Tibial artery (tissue), 4 donors: ENCODE data around the gene GATAD2B.

Source experiments
- DNase-seq, 2 donors: peaks; one replicate each; pipeline ENCODE4 v3.0.0-alpha.2; 2019
- H3K27ac ChIP-seq, 2 donors: fragments of 200-600 bp; sonication (generic) in 1 of 2; 1 replicate in 1 of 2; 2 replicates in 1 of 2; pipeline ENCODE4 v1.5.1; 2018 to 2019; ENCODE audit warnings: mild to moderate bottlenecking in 1 of 2
- H3K27me3 ChIP-seq, 2 donors: fragments of 200-600 bp; sonication (generic) in 1 of 2; one replicate each; pipeline versions ENCODE4 v1.5.1 to v1.6.0; 2016 to 2019
- H3K36me3 ChIP-seq, 3 donors: fragments of 200-600 bp; sonication (generic) in 2 of 3; one replicate each; pipeline ENCODE4 v1.5.1; 2016 to 2019; ENCODE audit warnings: mild to moderate bottlenecking in 2 of 3
- H3K4me1 ChIP-seq, 4 donors: fragments of 200-600 bp; sonication (generic) in 2 of 4; 1 replicate in 3 of 4; 2 replicates in 1 of 4; pipeline ENCODE4 v1.5.1; 2016 to 2019
- H3K4me3 ChIP-seq, 2 donors: fragments of 200-600 bp; sonication (generic) in 1 of 2; 1 replicate in 1 of 2; 2 replicates in 1 of 2; pipeline ENCODE4 v1.5.1; 2018 to 2019; ENCODE audit warnings: mild to moderate bottlenecking in 2 of 2
- H3K9me3 ChIP-seq, 3 donors: fragments of 200-600 bp; sonication (generic) in 1 of 3; one replicate each; pipeline ENCODE4 v1.5.1; 2016 to 2019
- intact Hi-C: fragments of 100-400 bp; cut with DNase I; formaldehyde crosslinking; loops from one replicate; pipeline ENCODE4 v1.15.0; 2023; ENCODE audit warnings: low total_unique reads
- TF ChIP-seq, protein P1 (sequence below), 2 experiments: fragments of 200-600 bp in 1 of 2; fragments of 450-650 bp in 1 of 2; IDR thresholded peaks; one replicate each; pipeline ENCODE4 v1.5.1; 2017 to 2019; ENCODE audit warnings: antibody characterized with exemption in 2 of 2, mild to moderate bottlenecking in 1 of 2, moderate library complexity in 1 of 2

GATAD2B gene

DNA sequence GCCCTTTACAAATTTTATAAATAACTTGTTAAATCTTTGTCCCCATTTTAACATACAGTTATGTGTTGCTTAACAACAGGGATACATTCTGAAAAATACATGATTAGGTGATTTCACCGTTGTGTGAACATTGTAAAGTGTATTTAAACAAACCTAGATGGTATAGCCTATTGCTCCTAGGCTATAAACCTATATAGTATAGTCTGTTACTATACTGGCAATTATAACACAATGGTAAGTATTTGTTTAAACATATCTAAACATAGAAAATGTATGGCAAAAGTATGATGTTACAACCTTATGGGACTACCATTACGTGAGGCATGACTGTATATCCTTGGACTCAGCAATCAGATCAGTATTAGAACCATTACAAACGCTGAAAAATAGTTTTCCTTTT lies 36.6 kb downstream of the GATAD2B start:
- H3K4me1 ChIP-seq = peaks cover 0 to 41% (median 14%) of the 10 kb centered on the region in 4 donors
- intact Hi-C loops = no loop called here

DNA sequence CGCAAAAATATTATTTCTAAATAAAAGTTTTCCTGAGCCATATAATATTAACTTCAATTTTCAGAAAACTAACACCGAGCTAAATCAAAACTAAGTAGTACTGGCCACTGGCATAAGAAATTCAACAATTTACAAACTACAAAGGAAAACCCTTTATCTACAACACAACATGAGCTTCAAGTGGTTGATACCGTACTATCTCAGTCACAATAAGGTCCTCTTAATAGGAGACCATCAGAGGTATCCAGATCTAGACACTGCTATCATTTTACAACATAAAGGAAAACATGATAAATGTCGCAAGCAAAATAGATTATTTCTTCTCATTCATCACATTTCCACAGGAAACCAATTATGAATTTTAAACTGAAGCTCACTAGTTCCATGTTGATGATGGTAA lies 39.5 kb downstream of the GATAD2B start:
- no peaks in the 10 kb centered on the region for H3K36me3 ChIP-seq
- no peak for DNase-seq
- intact Hi-C loops = no loop called here
- H3K4me3 ChIP-seq = no peak overlapping the region
- H3K4me1 ChIP-seq = peaks cover 0 to 45% (median 22%) of the 10 kb centered on the region in 4 donors
- no peak overlapping the region for H3K27ac ChIP-seq
- no peaks in the 10 kb centered on the region for H3K27me3 ChIP-seq
- TF ChIP-seq, protein P1, sequence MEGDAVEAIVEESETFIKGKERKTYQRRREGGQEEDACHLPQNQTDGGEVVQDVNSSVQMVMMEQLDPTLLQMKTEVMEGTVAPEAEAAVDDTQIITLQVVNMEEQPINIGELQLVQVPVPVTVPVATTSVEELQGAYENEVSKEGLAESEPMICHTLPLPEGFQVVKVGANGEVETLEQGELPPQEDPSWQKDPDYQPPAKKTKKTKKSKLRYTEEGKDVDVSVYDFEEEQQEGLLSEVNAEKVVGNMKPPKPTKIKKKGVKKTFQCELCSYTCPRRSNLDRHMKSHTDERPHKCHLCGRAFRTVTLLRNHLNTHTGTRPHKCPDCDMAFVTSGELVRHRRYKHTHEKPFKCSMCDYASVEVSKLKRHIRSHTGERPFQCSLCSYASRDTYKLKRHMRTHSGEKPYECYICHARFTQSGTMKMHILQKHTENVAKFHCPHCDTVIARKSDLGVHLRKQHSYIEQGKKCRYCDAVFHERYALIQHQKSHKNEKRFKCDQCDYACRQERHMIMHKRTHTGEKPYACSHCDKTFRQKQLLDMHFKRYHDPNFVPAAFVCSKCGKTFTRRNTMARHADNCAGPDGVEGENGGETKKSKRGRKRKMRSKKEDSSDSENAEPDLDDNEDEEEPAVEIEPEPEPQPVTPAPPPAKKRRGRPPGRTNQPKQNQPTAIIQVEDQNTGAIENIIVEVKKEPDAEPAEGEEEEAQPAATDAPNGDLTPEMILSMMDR (IDR thresholded peaks at IDR 0.05) = no peak
- H3K9me3 ChIP-seq = no peaks in the 10 kb centered on the region

More for the DNA sequence above, 36.6 kb downstream of the GATAD2B start:
- Histone ChIP-seq H3K36me3 (peaks cover 0 to 5% (median 0%) of the 10 kb centered on the region in 3 donors), H3K4me3 (no peak overlapping the region), H3K9me3 (no peaks in the 10 kb centered on the region), H3K27me3 (no peaks in the 10 kb centered on the region), H3K27ac (no peak overlapping the region)
- DNase-seq = no peak
- TF ChIP-seq, protein P1 (IDR thresholded peaks at IDR 0.05) = no peak

DNA sequence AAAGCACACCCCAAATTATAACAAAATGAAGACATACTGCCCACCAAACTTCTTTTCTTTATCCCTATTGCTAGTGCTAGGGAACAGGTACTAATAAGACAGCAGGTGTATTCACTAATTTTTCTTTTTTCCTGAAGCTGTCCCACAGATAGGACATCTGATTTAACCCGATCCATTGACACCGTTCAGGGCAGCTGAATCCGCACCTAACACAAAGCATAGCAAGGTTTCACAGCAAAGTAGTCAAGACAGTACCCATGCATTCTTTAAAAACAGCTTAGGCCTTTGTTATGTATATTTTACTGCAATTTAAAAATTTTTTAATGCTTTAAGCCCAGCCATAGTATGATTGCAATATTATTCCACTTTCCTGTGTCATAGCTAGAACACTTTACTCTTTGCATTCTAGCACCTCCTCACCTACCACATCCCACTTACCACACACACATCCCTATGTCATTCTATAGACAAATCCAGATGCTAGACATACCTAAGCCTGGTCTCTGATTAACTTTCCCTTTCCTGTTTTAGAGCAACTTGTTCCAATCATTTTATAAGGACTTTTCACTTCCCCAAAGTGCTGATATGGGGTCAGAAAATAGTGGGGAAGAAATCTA lies 40.4 kb downstream of the GATAD2B start:
- no peaks in the 10 kb centered on the region for H3K27me3 ChIP-seq
- TF ChIP-seq, protein P1 (IDR thresholded peaks at IDR 0.05) = no peak
- peak overlapping the region in 1 of 2 donors; percentile 17 for H3K27ac ChIP-seq
- DNase-seq = no peak
- H3K4me1 ChIP-seq = peaks cover 0 to 36% (median 22%) of the 10 kb centered on the region in 4 donors
- H3K36me3 ChIP-seq = no peaks in the 10 kb centered on the region
- no peak overlapping the region for H3K4me3 ChIP-seq
- H3K9me3 ChIP-seq = no peaks in the 10 kb centered on the region
- intact Hi-C loops = no loop called here

DNA sequence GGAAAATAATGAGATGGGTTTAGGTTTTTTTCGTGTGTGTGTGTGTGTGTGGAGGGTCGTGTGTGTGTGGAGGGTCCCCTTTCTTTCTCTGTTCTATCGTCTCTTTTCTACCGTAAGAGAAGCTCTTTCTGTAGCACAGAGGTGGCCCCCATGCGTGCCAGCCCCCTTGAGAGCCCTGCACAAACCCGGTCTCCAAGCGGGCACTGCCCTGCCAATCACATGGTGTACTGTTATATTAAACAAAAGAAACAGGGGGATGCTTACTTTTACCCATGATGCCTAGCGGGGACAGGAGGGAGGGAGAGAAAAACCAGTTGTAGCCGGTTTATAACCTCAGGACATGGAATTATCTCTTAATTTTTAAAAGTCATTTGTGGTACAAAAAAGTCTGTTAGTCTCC lies 41.0 kb downstream of the GATAD2B start:
- Histone ChIP-seq H3K4me1 (peaks cover 0 to 30% (median 22%) of the 10 kb centered on the region in 4 donors), H3K27me3 (no peaks in the 10 kb centered on the region), H3K27ac (peak overlapping the region in 1 of 2 donors; percentile 17), H3K9me3 (no peaks in the 10 kb centered on the region), H3K4me3 (peak overlapping the region in 1 of 2 donors; percentile 14), H3K36me3 (no peaks in the 10 kb centered on the region)
- intact Hi-C loops = no loop called here
- TF ChIP-seq, protein P1 (IDR thresholded peaks at IDR 0.05) = no peak
- DNase-seq = no peak

DNA sequence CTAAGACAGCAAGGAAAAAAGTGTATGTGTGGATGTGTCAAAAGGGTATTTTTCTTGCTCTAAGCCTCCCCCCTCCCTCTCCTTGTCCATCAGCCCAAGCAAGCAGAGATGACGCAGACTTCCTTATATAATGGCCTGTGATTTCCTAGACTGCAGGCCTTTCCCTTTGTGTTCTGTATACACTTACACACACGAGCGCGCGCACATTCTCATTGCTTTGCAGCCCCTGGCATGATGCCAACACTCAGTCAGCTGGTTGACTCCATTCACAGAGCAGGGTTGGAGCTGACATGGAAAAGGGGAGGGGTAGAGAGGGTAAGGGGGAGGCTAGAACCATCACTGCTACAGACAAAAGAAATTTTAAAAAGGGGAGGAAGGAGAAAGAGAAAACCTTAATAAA lies 41.8 kb downstream of the GATAD2B start:
- TF ChIP-seq, protein P1 (IDR thresholded peaks at IDR 0.05) = no peak
- peak; percentile 82 to 84 for DNase-seq
- H3K27ac ChIP-seq = no peak overlapping the region
- H3K36me3 ChIP-seq = no peaks in the 10 kb centered on the region
- H3K4me1 ChIP-seq = peaks cover 0 to 30% (median 21%) of the 10 kb centered on the region in 4 donors
- intact Hi-C loops = no loop called here
- no peaks in the 10 kb centered on the region for H3K9me3 ChIP-seq
- no peaks in the 10 kb centered on the region for H3K27me3 ChIP-seq
- H3K4me3 ChIP-seq = peak overlapping the region; percentile 14 to 15
